ENCODE data around the gene LHFPL3. TPM values are rescaled to one million over a fixed set of nuclear protein-coding genes. Genes with fewer than 3 reads are reported as not detected.

LHFPL3 gene
- total and polyA plus RNA-seq, 9 of the 15 experiments (the other 6 are each of a cell fraction or from before 2014, with no cell fraction given): 0.21 to 0.52 TPM; not detected in 7

- no peak overlapping the region for H3K9ac ChIP-seq (ENCODE audit: insufficient read depth in 1 of 2, low read depth in 2 of 2, low read length in 2 of 2)
- FAIRE-seq (no peak), ATAC-seq (peak; percentile 46; the same call in 1 of the 3 replicates), DNase-seq (ENCODE audit: extremely low read depth in 1 of 4, low spot score in 3 of 4) (no peak)
- no peak overlapping the region for H2AFZ ChIP-seq (ENCODE audit: low read depth, low read length)
- POLR2A ChIA-PET: no interaction called here
- no peak for TF ChIP-seq RBM34 (IDR thresholded peaks at IDR 0.05; ENCODE audit: borderline replicate concordance, insufficient read depth, low read length)
- peak; percentile 87 for TF ChIP-seq ZBTB40 (IDR thresholded peaks at IDR 0.05)
- no peak for TF ChIP-seq ZBTB40 (CRISPR knock-in tag; IDR thresholded peaks at IDR 0.05)
- in situ Hi-C loops (cut with MboI) (no loop called here), intact Hi-C loops (cut with micrococcal nuclease) (no loop called here)
- no peak overlapping the region for H3K4me3 ChIP-seq
- H3K36me3 ChIP-seq (ENCODE audit: control insufficient read depth, insufficient read depth, low read length): no peaks in the 10 kb centered on the region
- H3K79me2 ChIP-seq (ENCODE audit: control insufficient read depth, insufficient read depth, low read length): no peaks in the 10 kb centered on the region
- H3K9me1 ChIP-seq (ENCODE audit: control insufficient read depth, insufficient read depth, low read length): no peaks in the 10 kb centered on the region
- no peak overlapping the region for H3K4me2 ChIP-seq (ENCODE audit: insufficient read depth, low read length)
- BruUV-seq (replicated peaks): no TSS peak
- no peaks in the 10 kb centered on the region for H4K20me1 ChIP-seq (replicated peaks; ENCODE audit: control insufficient read depth, insufficient read depth, low read length)
- peaks cover 0 to 7% of the 10 kb centered on the region in 2 experiments; a peak in 2 of 5 replicates for H3K27me3 ChIP-seq (ENCODE audit: control insufficient read depth in 2 of 2, insufficient read depth in 2 of 2, low read length in 2 of 2)
- CTCF ChIA-PET (ENCODE audit: low intra/inter-chr PET ratio): no interaction called here
- no peaks in the 10 kb centered on the region for H3K9me3 ChIP-seq (replicated peaks; ENCODE audit: control insufficient read depth, insufficient read depth, low read depth, low read length)
- no peak overlapping the region for H3K27ac ChIP-seq (ENCODE audit: extremely low read depth, low read depth, low read length)
- no peaks in the 10 kb centered on the region for H3K4me1 ChIP-seq (replicated peaks in 1 of 2; ENCODE audit: control insufficient read depth in 2 of 2, insufficient read depth in 2 of 2, low read length in 2 of 2)
- 0% methylated on average over 1 of the region's 1 CpG for WGBS (ENCODE audit: insufficient coverage, low coverage, missing lambda C conversion rate)
Observed at GRCh38 chr7:104664648-104665047, 336.2 kb downstream of the LHFPL3 start.

Measured in K562 (cell line).